ENCODE measurements around the gene MDK. TPM values are rescaled to one million over a fixed set of nuclear protein-coding genes. Genes with fewer than 3 reads are reported as not detected.

The MDK gene
- polyA plus RNA-seq, 1 donor from 2014 or later, result 90.3 TPM

- TF ChIP-seq TAF1 (IDR thresholded peaks at IDR 0.05; ENCODE audit: low read depth) (peak; percentile 7), POLR2AphosphoS5 (IDR thresholded peaks at IDR 0.05) (no peak)
- no peak overlapping the region for H3K27ac ChIP-seq (ENCODE audit: low read length)
- no peaks in the 10 kb centered on the region for H3K79me2 ChIP-seq (replicated peaks; ENCODE audit: insufficient read depth, low read length)
- peak overlapping the region; percentile 45 for H3K4me2 ChIP-seq (ENCODE audit: low read length)
- no peaks in the 10 kb centered on the region for H3K9me3 ChIP-seq (ENCODE audit: low read length)
- H3K9me2 ChIP-seq (ENCODE audit: insufficient read depth, low read length), result no peaks in the 10 kb centered on the region
- H2AFZ ChIP-seq (ENCODE audit: low read depth, low read length), result no peak overlapping the region
- H4K20me1 ChIP-seq (ENCODE audit: insufficient read depth), result no peaks in the 10 kb centered on the region
- peak overlapping the region; percentile 57 for H3K9ac ChIP-seq (ENCODE audit: low read length)
- no peaks in the 10 kb centered on the region for H3F3A ChIP-seq (ENCODE audit: insufficient read depth, low read length, poor library complexity, severe bottlenecking)
- H3K36me3 ChIP-seq (ENCODE audit: insufficient read depth, low read length), result no peaks in the 10 kb centered on the region
- H3K27me3 ChIP-seq (ENCODE audit: insufficient read depth, low read depth, low read length), result peaks cover 48% of the 10 kb centered on the region
- peak overlapping the region; percentile 71 for H3K4me3 ChIP-seq (ENCODE audit: low read length)
Observed at GRCh38 chr11:46390331-46391171, 9.1 kb downstream of the MDK start.

GRCh38 chr11:46391186-46391577 is 9.7 kb downstream of the MDK start:
- Histone ChIP-seq H2AFZ (ENCODE audit: low read depth, low read length) (no peak overlapping the region), H3K9me2 (ENCODE audit: insufficient read depth, low read length) (no peaks in the 10 kb centered on the region), H4K20me1 (ENCODE audit: insufficient read depth) (no peaks in the 10 kb centered on the region), H3K4me2 (ENCODE audit: low read length) (no peak overlapping the region), H3K27ac (ENCODE audit: low read length) (no peak overlapping the region), H3K36me3 (ENCODE audit: insufficient read depth, low read length) (no peaks in the 10 kb centered on the region), H3K9ac (ENCODE audit: low read length) (peak overlapping the region; percentile 57), H3F3A (ENCODE audit: insufficient read depth, low read length, poor library complexity, severe bottlenecking) (no peaks in the 10 kb centered on the region), H3K4me3 (ENCODE audit: low read length) (peak overlapping the region; percentile 71), H3K79me2 (replicated peaks; ENCODE audit: insufficient read depth, low read length) (no peaks in the 10 kb centered on the region), H3K27me3 (ENCODE audit: insufficient read depth, low read depth, low read length) (peaks cover 48% of the 10 kb centered on the region), H3K9me3 (ENCODE audit: low read length) (no peaks in the 10 kb centered on the region)
- TF ChIP-seq REST (IDR thresholded peaks at IDR 0.05; ENCODE audit: borderline replicate concordance) (no peak), EP300 (conservative IDR thresholded peaks at IDR 0.05; ENCODE audit: poor library complexity, severe bottlenecking) (no peak), CTCF (IDR thresholded peaks at IDR 0.05; ENCODE audit: poor library complexity, severe bottlenecking) (no peak), TAF1 (IDR thresholded peaks at IDR 0.05; ENCODE audit: low read depth) (no peak), SMC3 (conservative IDR thresholded peaks at IDR 0.05; ENCODE audit: poor library complexity) (no peak), RAD21 (conservative IDR thresholded peaks at IDR 0.05) (no peak), POLR2AphosphoS5 (IDR thresholded peaks at IDR 0.05) (no peak), EZH2 (IDR thresholded peaks at IDR 0.05; ENCODE audit: borderline replicate concordance, insufficient read depth, low read length, poor library complexity, severe bottlenecking) (no peak), MXI1 (conservative IDR thresholded peaks at IDR 0.05; ENCODE audit: poor library complexity, severe bottlenecking) (no peak)
